GM18526 (cell line): ENCODE results near the gene TRAPPC4.

Experiments used
- POLR2A ChIP-seq: IDR thresholded peaks from 3 replicates; pipeline ENCODE4 v1.6.1; 2011; ENCODE audit not compliant: insufficient read length; ENCODE audit errors: extremely low read depth

The TRAPPC4 gene

DNA sequence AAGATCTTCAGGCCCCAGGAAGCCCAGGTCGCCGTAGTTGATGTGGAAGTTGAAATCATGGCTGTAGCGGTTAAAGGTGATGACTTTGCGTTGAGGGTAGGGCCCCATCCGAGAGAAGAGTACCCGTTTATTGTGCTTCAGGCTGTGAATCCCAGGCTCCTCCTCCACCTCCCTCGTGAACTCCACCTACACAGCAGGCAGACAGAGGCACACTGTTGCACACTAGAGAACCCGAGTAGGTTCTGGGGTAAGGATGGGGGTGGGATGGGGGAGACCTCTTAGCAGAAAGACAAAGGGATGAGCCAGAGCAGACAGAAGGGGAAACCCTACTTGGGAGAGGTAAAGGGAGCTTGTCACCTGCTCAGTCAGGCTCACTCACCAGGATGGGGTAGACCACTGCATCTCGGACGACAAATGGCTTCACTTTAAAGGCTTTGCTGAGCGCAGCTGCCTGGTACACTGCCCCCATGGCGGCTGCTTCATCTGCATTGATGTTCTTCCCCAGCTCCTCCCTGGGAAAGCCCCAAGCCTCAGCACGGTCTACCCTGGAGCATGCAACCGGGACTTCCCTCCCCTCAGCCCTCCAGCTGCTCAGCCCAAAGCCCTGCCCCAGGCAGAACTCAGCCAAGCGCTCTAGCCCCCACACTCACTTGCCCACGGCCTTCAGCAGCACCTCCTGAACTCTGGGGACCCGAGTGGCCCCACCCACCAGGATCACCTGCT, 33.0 kb downstream of the TRAPPC4 start:
- TF ChIP-seq POLR2A = peak; percentile 37

- no peak for TF ChIP-seq POLR2A
Observed at GRCh38 chr11:119052163-119052814, 33.7 kb downstream of the TRAPPC4 start.

DNA sequence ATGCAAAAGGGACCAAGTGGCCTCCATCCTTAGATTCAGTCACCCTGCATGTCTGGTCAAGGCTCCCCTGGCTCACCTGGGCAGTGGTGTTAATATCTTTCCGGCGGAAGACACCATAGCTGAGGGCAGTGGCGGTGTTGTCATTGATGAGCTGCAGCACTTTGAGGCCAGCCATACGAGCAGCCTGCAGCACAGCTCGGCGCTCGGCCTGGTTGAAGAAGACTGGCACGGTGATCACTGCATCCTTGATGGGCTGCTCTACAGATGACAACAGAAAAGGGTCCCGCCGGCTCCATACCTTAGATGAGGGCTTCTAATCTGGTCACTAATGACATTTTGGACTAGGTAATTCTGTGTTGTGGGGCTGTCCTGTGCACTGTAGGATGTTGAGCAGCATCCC, 35.9 kb downstream of the TRAPPC4 start:
- TF ChIP-seq POLR2A = no peak

GRCh38 chr11:119055901-119056300, 37.3 kb downstream of the TRAPPC4 start:
- TF ChIP-seq POLR2A = no peak

- TF ChIP-seq POLR2A = no peak
Observed at GRCh38 chr11:119056421-119056999, 37.9 kb downstream of the TRAPPC4 start.

DNA sequence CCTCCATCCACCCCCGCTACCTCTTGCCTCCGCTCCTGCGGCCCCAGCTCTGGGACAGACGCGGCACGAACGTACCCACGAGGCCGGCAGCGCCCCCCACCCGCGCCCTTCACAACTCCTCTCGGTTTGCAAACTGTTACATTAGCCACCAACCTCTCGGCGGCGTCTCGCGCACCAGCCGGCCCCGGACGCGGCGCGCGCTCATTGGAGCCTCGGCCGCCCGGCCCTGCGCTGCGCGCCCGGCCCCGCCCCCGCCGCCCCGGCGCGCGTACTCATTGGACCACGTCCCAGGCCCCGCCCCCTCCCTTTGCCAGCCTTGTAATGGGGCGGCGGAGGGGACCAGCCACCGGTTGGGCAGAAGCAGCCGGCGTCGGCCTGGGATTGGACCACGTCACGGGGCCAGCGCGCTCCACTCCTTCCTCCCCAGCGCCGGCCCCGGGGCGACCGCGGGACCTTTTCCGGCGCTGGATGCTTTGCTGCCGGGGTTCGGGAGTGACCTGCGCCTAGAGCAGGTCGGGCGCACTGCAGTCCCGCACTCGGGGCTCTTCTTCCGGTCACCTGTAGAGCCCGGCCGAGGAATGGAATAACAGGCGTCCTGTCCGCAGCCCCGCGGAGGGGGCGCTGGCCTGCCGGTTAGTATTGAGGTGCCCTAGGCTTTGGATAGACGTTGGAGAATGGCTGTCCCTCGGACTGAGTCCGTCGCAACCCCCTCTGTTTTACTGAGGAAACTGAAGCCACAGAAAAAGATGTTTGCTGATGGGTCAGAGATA, 38.6 kb downstream of the TRAPPC4 start, which contains the start of gene HYOU1:
Gene HYOU1, minus strand, starts transcription at position 206 of the 770 bp plus-strand sequence. CDS start 1,045 bp downstream, outside the sequence.
- peak; percentile 82 for TF ChIP-seq POLR2A

DNA sequence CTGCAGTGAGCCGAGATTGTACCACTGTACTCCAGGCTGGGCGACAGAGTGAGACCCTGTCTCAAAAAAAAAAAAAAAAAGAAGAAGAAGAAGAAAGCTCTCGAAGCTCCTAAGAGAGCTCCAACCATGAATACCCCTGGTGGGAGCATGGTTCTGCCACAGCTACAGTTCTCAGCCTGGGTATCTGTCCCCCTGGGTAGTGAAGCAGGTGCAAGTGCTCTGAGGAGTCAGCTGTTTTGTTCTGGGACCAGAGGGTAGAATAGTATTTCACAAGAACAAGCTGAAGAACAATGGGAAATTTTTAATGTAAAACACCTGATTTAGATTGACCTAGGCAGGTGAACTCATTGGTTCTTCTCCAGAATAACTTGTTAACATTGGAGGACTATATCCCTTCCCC, 42.7 kb downstream of the TRAPPC4 start:
- TF ChIP-seq POLR2A = no peak

DNA sequence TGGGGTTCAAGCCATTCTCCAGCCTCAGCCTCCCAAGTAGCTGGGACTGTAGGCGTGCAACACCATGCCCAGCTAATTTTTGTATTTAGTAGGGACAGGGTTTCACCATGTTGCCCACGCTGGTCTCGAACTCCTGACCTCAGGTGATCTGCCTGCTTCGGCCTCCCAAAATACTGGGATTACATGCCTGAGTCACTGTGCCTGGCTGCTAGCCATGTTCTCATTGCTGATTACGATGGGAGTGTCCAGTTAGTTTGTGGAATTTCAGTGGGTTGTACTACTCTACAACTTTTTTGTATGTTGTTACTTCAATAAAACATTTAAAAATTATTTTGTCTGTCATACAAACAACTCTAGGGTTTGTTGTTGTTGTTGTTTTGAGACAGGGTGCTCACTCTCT, 44.2 kb downstream of the TRAPPC4 start:
- no peak for TF ChIP-seq POLR2A

DNA sequence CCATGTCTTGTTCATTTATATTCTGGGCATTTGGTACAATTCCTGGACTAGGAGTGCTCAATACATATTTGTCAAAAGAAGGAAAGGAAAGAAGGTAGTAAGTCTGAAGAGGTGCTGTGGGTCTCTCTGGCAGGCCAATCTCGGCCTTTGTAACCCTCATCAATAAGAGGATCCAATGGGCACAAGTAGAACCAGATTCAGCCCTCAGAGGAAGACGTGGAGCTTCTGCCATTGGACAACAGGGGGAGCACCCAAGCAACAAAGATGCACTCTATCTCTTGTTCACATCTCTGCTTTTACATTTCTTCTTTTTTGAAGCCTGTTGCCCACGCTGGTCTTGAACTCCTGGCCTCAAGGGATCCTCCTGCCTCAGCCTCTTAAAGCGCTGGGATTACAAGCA, 46.8 kb downstream of the TRAPPC4 start:
- no peak for TF ChIP-seq POLR2A

GRCh38 chr11:119067371-119068222, 49.0 kb downstream of the TRAPPC4 start, which contains the start of gene VPS11:
Gene VPS11 (plus strand): TSS chr11:119067818. CDS start chr11:119067824, 6 bp downstream.
- peak; percentile 86 for TF ChIP-seq POLR2A
